DOHH2 (cell line): ENCODE results near the gene MXRA7.

Experiments
- H3F3A ChIP-seq: fragments of 200-600 bp; sonication (generic), shearing (Covaris generic); 2 replicates; pipeline ENCODE4 v1.6.0; 2016; ENCODE audit warnings: antibody characterized with exemption, mild to moderate bottlenecking; ENCODE audit not compliant: control insufficient read depth, insufficient read depth
- H3K27ac ChIP-seq: fragments of 200-600 bp; sonication (generic); 2 replicates; pipeline ENCODE4 v1.5.1; 2014; ENCODE audit warnings: low read depth, mild to moderate bottlenecking, low read length, moderate library complexity
- H3K27me3 ChIP-seq: fragments of 200-600 bp; sonication (generic); 2 replicates; pipeline ENCODE4 v1.6.1; 2014; ENCODE audit warnings: mild to moderate bottlenecking, low read length, mixed read lengths; ENCODE audit not compliant: control insufficient read depth
- H3K36me3 ChIP-seq: fragments of 200-600 bp; sonication (generic); 2 replicates; pipeline ENCODE4 v1.6.1; 2014; ENCODE audit warnings: mild to moderate bottlenecking, low read length, moderate library complexity, mixed read lengths; ENCODE audit not compliant: control insufficient read depth
- H3K4me1 ChIP-seq: fragments of 200-600 bp; sonication (generic); 2 replicates; pipeline ENCODE4 v1.6.1; 2014; ENCODE audit warnings: mild to moderate bottlenecking, low read length, mixed read lengths; ENCODE audit not compliant: control insufficient read depth
- H3K4me2 ChIP-seq: fragments of 200-600 bp; sonication (generic); 2 replicates; pipeline ENCODE4 v1.6.0; 2014; ENCODE audit warnings: mild to moderate bottlenecking, low read length, moderate library complexity
- H3K4me3 ChIP-seq: fragments of 200-600 bp; sonication (generic); 2 replicates; pipeline ENCODE4 v1.5.1; 2014; ENCODE audit warnings: mild to moderate bottlenecking, low read length, mixed read lengths
- H3K79me2 ChIP-seq: fragments of 200-600 bp; sonication (generic); 2 replicates; pipeline ENCODE4 v1.6.1; 2014; ENCODE audit warnings: mild to moderate bottlenecking, low read length, mixed read lengths; ENCODE audit not compliant: control insufficient read depth
- H3K9me2 ChIP-seq: fragments of 200-600 bp; sonication (generic); replicated peaks from 2 replicates; pipeline ENCODE4 v1.6.1; 2014; ENCODE audit warnings: mild to moderate bottlenecking, low read length, mixed read lengths; ENCODE audit not compliant: control insufficient read depth
- H3K9me3 ChIP-seq: fragments of 200-600 bp; sonication (generic); 2 replicates; pipeline ENCODE4 v1.6.1; 2014; ENCODE audit warnings: antibody characterized with exemption, low read length, mixed read lengths; ENCODE audit not compliant: control insufficient read depth, insufficient read depth
- H4K20me1 ChIP-seq: fragments of 200-600 bp; sonication (generic); 2 replicates; pipeline ENCODE4 v1.6.0; 2014; ENCODE audit warnings: low read depth, mild to moderate bottlenecking, antibody characterized with exemption, low read length, moderate library complexity; ENCODE audit not compliant: control insufficient read depth, insufficient read depth
- EZH2phosphoT487 ChIP-seq: fragments of 200-600 bp; sonication (generic); IDR thresholded peaks from 2 replicates; pipeline ENCODE4 v1.6.1; 2017; ENCODE audit warnings: borderline replicate concordance, mild to moderate bottlenecking, antibody characterized with exemption, low read length, moderate library complexity, mixed read lengths
- TF ChIP-seq, protein P1 (sequence below): fragments of 200-600 bp; sonication (generic); IDR thresholded peaks from one replicate; pipeline ENCODE4 v1.5.1; 2014; ENCODE audit warnings: antibody characterized with exemption, mild to moderate bottlenecking, low read depth, low read length; ENCODE audit not compliant: poor library complexity, severe bottlenecking

The MXRA7 gene

DNA sequence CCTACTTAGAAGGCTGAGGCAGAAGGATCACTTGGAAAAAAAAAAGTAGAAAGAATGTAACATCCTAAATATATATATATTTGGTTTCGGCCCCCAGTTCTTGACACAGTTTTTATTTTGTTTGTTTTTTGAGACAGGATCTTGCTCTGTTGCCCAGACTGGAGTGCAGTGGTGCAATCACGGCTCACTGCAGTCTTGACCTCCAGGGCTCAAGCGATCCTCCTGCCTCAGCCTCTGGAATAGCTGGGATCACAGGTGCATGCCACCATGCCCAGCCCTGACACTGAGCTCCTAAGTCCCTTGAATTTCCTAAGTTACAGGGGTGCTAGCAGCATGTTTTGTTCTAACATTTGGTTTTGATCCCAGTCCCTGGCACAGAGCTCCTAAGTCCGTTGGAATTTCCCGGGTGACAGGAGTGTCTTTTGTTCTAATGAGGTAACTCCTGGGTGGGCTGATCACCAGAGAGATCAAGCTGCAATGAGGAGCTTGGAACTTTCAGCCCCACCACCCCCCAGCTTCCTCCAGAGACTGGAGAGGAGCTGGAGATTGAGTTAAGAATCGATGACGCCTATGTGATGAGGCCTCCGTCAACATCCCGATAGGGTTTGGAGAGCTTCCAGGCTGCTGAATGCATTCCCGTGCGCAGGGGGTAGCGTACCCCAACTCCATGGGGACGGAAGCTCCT is 20.0 kb downstream of the MXRA7 start:
- TF ChIP-seq, protein P1, sequence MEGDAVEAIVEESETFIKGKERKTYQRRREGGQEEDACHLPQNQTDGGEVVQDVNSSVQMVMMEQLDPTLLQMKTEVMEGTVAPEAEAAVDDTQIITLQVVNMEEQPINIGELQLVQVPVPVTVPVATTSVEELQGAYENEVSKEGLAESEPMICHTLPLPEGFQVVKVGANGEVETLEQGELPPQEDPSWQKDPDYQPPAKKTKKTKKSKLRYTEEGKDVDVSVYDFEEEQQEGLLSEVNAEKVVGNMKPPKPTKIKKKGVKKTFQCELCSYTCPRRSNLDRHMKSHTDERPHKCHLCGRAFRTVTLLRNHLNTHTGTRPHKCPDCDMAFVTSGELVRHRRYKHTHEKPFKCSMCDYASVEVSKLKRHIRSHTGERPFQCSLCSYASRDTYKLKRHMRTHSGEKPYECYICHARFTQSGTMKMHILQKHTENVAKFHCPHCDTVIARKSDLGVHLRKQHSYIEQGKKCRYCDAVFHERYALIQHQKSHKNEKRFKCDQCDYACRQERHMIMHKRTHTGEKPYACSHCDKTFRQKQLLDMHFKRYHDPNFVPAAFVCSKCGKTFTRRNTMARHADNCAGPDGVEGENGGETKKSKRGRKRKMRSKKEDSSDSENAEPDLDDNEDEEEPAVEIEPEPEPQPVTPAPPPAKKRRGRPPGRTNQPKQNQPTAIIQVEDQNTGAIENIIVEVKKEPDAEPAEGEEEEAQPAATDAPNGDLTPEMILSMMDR, result no peak
- no peak for TF ChIP-seq EZH2phosphoT487
- Histone ChIP-seq H4K20me1 (no peaks in the 10 kb centered on the region), H3K9me3 (no peaks in the 10 kb centered on the region), H3K27me3 (peaks cover 14% of the 10 kb centered on the region), H3K4me3 (no peak overlapping the region), H3K4me1 (no peaks in the 10 kb centered on the region), H3K9me2 (no peaks in the 10 kb centered on the region), H3K27ac (no peak overlapping the region), H3F3A (no peaks in the 10 kb centered on the region), H3K36me3 (no peaks in the 10 kb centered on the region), H3K79me2 (no peaks in the 10 kb centered on the region), H3K4me2 (no peak overlapping the region)

DNA sequence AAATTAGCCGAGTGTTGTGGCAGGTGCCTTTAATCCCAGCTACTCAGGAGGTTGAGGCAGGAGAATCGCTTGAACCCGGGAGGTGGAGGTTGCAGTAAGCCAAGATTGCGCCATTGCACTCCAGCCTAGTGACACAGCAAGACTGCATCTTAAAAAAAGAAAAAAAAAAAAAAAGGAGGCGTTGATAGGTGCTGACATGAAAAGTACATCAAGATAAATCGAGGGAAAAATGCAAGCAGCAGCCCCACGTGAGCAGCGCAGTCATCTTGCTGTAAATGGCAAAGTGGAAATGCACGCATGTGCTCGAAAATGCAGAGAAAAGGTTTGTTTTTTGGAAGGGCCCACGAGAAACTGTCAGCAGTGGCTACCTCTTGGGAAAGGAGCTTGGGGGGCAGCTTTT is 20.9 kb downstream of the MXRA7 start:
- Histone ChIP-seq H4K20me1 (no peaks in the 10 kb centered on the region), H3K27me3 (peaks cover 7% of the 10 kb centered on the region; the same call in 1 of the 2 replicates), H3K4me3 (no peak overlapping the region), H3K9me3 (no peaks in the 10 kb centered on the region), H3K79me2 (no peaks in the 10 kb centered on the region), H3K36me3 (no peaks in the 10 kb centered on the region), H3K4me2 (no peak overlapping the region), H3F3A (no peaks in the 10 kb centered on the region), H3K9me2 (no peaks in the 10 kb centered on the region), H3K27ac (no peak overlapping the region), H3K4me1 (no peaks in the 10 kb centered on the region)
- TF ChIP-seq, protein P1, result no peak
- TF ChIP-seq EZH2phosphoT487, result no peak

DNA sequence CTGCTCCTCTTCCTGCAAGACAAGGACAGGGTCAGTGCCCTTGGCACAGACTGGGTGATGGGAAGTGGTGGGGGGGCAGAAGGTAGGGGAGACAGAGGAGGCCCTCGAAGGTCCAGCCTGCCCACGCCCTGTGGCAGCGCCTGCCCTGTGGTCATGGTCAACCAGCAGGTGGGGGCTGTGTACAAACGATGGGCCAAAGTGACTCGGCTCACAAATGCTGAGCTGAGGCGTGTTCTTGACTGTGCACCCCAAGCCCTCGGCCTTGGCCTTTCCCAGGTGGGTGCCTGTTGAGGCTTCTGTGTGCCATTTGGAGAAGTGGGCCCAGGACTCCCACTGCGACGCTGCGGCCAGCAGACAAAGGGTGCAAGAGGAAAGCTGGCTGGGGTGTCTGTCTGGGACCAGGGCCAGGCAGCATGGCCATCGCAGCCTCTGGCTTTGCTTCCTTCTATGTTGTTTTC is 22.6 kb downstream of the MXRA7 start:
- Histone ChIP-seq H3K4me3 (no peak overlapping the region), H3K9me3 (no peaks in the 10 kb centered on the region), H3K4me1 (no peaks in the 10 kb centered on the region), H3K36me3 (no peaks in the 10 kb centered on the region), H3K27ac (no peak overlapping the region), H3K4me2 (no peak overlapping the region), H3K9me2 (no peaks in the 10 kb centered on the region), H3K27me3 (peaks cover 7% of the 10 kb centered on the region; the same call in 1 of the 2 replicates), H4K20me1 (no peaks in the 10 kb centered on the region), H3F3A (no peaks in the 10 kb centered on the region), H3K79me2 (no peaks in the 10 kb centered on the region)
- TF ChIP-seq, protein P1, result no peak
- no peak for TF ChIP-seq EZH2phosphoT487
